Measurements from ENCODE around the gene PMIS2.

The PMIS2 gene

DNA sequence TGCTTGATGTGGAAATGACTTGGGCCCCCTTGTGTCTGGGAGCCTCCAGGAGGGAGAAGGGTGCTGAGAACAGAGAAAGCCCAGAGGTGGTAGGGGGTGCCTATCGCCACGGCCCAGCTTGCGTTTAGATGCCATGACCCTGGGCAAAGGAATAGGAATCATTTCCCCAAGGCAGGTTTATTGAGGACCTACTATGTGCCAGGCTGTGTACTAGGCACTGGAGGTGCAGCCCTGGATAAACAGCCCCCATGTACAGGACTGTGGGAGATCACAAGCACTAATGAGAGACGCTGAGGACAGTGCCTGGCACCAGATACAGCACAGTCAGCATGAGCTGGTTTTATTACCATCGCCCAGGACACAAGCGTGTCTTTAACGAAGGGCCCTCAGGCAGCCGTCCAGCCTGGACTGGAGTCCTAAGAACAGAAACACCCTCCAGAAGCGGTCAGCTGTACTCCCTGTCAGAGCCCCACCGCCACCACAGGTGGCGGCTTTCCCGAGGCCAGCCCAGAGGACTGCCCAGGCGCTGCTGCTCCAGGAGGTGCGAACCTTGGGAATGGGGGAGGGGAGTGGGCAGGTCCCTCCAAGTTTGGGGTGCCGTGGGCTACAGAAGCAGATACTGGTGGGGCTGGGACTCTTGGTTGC, 36.0 kb upstream of the PMIS2 start:
- ChIA-PET POLR2A (ENCODE audit: low non-redundant PET) (no interaction called here), CTCF (interaction anchor here (0.6 to 3.1 kb wide), 3 partner anchors 34 to 137 kb away, joined by 5 to 16 read pairs (median 5); no protein-coding TSS in a partner anchor)
- TF ChIP-seq, protein P1, sequence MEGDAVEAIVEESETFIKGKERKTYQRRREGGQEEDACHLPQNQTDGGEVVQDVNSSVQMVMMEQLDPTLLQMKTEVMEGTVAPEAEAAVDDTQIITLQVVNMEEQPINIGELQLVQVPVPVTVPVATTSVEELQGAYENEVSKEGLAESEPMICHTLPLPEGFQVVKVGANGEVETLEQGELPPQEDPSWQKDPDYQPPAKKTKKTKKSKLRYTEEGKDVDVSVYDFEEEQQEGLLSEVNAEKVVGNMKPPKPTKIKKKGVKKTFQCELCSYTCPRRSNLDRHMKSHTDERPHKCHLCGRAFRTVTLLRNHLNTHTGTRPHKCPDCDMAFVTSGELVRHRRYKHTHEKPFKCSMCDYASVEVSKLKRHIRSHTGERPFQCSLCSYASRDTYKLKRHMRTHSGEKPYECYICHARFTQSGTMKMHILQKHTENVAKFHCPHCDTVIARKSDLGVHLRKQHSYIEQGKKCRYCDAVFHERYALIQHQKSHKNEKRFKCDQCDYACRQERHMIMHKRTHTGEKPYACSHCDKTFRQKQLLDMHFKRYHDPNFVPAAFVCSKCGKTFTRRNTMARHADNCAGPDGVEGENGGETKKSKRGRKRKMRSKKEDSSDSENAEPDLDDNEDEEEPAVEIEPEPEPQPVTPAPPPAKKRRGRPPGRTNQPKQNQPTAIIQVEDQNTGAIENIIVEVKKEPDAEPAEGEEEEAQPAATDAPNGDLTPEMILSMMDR (conservative IDR thresholded peaks at IDR 0.05; ENCODE audit: low read depth): no peak
- H3K27ac ChIP-seq: no peak overlapping the region
- DNase-seq (ENCODE audit: low spot score): no peak

GRCh38 chr19:35551091-35551810, 34.7 kb upstream of the PMIS2 start:
- CTCF ChIA-PET: interaction anchor here (0.6 to 1.1 kb wide), 2 partner anchors 41 to 477 kb away, joined by 3 to 4 read pairs; no protein-coding TSS in a partner anchor
- POLR2A ChIA-PET (ENCODE audit: low non-redundant PET): interaction anchor here (0.6 kb wide), 1 partner anchor 33 kb away, joined by 3 read pairs; no protein-coding TSS in a partner anchor
- TF ChIP-seq, protein P1 (conservative IDR thresholded peaks at IDR 0.05; ENCODE audit: low read depth): no peak
- no peak overlapping the region for H3K27ac ChIP-seq
- DNase-seq (ENCODE audit: low spot score): no peak

DNA sequence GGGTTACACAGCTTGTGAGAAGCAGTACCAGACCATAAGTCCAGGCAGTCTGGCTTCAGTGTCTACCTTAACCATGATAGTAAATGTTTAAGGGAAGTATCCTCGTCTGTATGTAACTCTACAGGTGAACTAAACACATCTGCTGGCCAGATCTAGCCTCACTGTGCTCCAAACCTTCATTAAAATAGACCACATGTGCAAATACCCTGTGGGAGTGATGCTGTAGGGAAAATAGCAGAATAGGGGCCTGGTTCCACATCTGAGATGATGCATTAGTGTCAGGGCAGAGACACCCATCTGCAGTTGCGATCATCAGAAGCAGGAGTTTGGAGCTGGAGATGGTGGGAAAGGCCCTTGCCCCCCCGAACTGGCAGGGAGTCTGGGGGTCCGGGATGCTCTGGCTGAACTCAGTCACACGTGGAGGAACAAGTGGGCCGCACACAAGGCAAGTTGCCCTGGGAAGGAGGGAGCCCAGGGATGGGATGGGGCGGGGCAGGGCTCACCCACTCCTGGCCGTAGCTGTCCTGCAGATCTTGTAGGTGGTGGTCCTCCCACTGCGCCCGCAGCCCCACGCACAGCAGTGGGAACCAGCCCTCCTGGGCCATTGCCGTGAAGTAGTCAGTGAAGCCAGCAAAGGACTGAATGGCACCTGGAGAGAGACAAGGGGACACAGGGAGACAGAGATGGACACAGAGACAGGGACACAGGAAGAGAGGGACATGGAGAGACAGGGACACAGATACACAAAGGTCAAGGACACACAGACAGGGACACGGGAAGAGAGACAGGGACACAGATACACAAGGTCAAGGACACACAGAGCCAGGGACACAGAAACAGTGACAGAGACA, 33.2 kb upstream of the PMIS2 start:
- TF ChIP-seq, protein P1 (conservative IDR thresholded peaks at IDR 0.05; ENCODE audit: low read depth): no peak
- POLR2A ChIA-PET (ENCODE audit: low non-redundant PET): no interaction called here
- no peak for DNase-seq (ENCODE audit: low spot score)
- CTCF ChIA-PET: interaction anchor here (1.1 kb wide), 1 partner anchor 42 kb away, joined by 4 read pairs; no protein-coding TSS in a partner anchor
- H3K27ac ChIP-seq: no peak overlapping the region

DNA sequence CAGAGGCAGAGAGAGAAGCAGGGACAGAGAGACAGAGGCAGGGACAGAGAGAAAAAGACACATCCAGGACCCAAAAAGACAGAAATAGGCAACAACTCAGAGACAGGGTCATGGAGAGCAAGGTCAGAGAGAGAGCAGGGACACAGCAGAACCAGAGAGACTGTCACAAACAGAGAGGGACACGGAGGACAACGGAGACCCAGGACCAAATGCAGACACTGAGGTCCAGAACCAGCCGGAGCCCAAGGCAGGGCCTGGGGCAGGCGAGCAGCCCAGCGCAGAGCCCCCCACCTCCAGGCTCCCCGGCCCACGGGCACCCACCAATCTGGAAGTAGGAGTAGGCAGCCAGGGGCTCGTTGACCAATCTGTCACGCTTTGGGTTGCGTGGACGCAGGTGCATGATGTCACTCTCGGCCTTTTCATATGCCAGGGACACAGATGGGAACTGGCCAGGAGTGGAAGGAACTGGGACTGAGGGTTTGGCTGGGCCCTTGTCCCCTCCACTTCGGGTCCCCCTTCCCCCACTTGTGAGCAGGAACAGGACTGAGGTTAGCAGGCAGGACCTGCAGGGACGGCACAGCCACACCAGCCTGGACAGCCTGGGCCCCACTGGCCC, 32.5 kb upstream of the PMIS2 start:
- CTCF ChIA-PET: no interaction called here
- H3K27ac ChIP-seq: no peak overlapping the region
- no peak for DNase-seq (ENCODE audit: low spot score)
- POLR2A ChIA-PET (ENCODE audit: low non-redundant PET): no interaction called here
- TF ChIP-seq, protein P1 (conservative IDR thresholded peaks at IDR 0.05; ENCODE audit: low read depth): no peak

DNA sequence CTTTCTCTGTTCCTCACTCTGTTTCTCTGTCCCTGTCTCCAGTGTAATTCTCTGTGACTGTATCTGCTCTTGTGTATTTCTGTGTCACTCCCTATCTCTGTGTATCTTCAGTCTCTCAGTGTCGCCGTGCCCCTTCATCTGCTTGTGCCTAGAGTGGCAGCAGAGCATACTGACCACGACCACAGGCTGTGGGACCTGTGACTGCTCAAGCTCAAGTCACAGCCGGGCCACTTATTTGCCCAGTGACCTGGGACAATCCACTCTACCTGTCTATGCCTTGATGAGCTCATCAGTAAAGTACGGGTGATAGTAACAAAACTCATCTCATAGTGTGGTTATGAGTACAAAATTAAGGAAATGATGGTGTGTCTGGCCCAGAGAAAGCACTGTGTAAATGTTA, 31.9 kb upstream of the PMIS2 start:
- no peak for DNase-seq (ENCODE audit: low spot score)
- H3K27ac ChIP-seq: no peak overlapping the region
- CTCF ChIA-PET: no interaction called here
- POLR2A ChIA-PET (ENCODE audit: low non-redundant PET): no interaction called here
- TF ChIP-seq, protein P1 (conservative IDR thresholded peaks at IDR 0.05; ENCODE audit: low read depth): no peak

Measured in RWPE1 (cell line).